ENCODE measurements around the gene CPED1.

The CPED1 gene

DNA sequence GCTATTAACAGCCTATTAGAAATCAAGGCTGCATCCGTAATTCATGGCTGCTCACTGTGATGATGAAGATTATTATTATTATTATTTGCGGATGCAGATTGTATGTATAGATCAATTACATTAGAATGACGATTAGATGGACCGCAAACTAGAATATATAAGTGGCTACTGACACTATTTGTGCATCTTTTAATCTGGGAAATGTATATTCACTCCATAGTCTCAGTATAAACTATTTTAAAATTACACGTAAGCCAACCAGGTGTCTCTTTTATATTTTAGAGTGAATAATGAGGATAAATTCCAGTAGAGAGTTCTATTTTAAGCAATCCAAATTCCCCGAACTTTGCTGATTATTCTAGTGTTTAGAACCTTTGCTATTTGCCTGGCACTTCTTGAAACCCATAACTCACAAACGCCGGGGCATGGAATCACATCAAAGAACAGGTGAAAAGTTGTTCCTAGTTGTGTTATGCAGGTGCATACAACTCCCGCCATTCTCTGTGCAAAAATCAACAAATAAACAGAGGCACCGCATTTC is 38.4 kb upstream of the CPED1 start:
- WGBS, 2 donors (ENCODE audit: extremely low coverage in 2 of 2, insufficient read length in 2 of 2, insufficient replicate concordance in 1 of 2): no CpG with 5 or more reads among the region's 10 CpGs
- H2AK5ac ChIP-seq (ENCODE audit: low read depth, low read length): no peak overlapping the region
- no peak overlapping the region for H3K23ac ChIP-seq (ENCODE audit: low read depth, low read length, poor library complexity)
- H3K27ac ChIP-seq (replicated peaks; ENCODE audit: low read length): no peak overlapping the region
- no peak overlapping the region for H4K8ac ChIP-seq (ENCODE audit: low read depth, low read length)
- H3K9ac ChIP-seq (ENCODE audit: low read depth, low read length, poor library complexity): no peak overlapping the region
- no peak overlapping the region for H2BK12ac ChIP-seq (ENCODE audit: low read length)
- peaks cover 3 to 34% of the 10 kb centered on the region in 2 donors for H3K36me3 ChIP-seq (replicated peaks in 1 of 2; ENCODE audit: control insufficient read depth in 2 of 2, insufficient read depth in 2 of 2, low read length in 2 of 2)
- H4K91ac ChIP-seq (ENCODE audit: low read depth, low read length, poor library complexity): no peak overlapping the region
- peaks cover 3% of the 10 kb centered on the region for H3K79me1 ChIP-seq (ENCODE audit: low read depth, low read length)
- no peaks in the 10 kb centered on the region for H3K9me3 ChIP-seq (replicated peaks in 1 of 2; ENCODE audit: control insufficient read depth in 2 of 2, insufficient read depth in 1 of 2, low read depth in 1 of 2, low read length in 2 of 2)
- peaks cover 3 to 6% of the 10 kb centered on the region in 2 donors for H3K4me1 ChIP-seq (ENCODE audit: control insufficient read depth in 2 of 2, insufficient read depth in 1 of 2, low read depth in 1 of 2, low read length in 2 of 2)
- no peak overlapping the region for H2BK5ac ChIP-seq (ENCODE audit: low read length)
- no peak overlapping the region for H2BK120ac ChIP-seq (ENCODE audit: low read depth, low read length)
- DNase-seq (ENCODE audit: low spot score): no peak
- no peak overlapping the region for H2BK15ac ChIP-seq (ENCODE audit: low read length)
- no peak overlapping the region for H3K4ac ChIP-seq (ENCODE audit: low read length)
- no peak overlapping the region for H3K14ac ChIP-seq (ENCODE audit: low read length)
- peak overlapping the region; percentile 47 for H3K4me2 ChIP-seq (ENCODE audit: insufficient read depth, low read length, poor library complexity, severe bottlenecking)
- H3K27me3 ChIP-seq (ENCODE audit: control insufficient read depth in 3 of 3, insufficient read depth in 3 of 3, low read depth in 1 of 3, low read length in 3 of 3): no peaks in the 10 kb centered on the region
- H2AFZ ChIP-seq (ENCODE audit: low read length): peak overlapping the region; percentile 91
- no peak overlapping the region for H3K18ac ChIP-seq (ENCODE audit: low read length)
- H3K4me3 ChIP-seq (ENCODE audit: low read length in 2 of 2): peak overlapping the region; percentile 69 to 89

DNA sequence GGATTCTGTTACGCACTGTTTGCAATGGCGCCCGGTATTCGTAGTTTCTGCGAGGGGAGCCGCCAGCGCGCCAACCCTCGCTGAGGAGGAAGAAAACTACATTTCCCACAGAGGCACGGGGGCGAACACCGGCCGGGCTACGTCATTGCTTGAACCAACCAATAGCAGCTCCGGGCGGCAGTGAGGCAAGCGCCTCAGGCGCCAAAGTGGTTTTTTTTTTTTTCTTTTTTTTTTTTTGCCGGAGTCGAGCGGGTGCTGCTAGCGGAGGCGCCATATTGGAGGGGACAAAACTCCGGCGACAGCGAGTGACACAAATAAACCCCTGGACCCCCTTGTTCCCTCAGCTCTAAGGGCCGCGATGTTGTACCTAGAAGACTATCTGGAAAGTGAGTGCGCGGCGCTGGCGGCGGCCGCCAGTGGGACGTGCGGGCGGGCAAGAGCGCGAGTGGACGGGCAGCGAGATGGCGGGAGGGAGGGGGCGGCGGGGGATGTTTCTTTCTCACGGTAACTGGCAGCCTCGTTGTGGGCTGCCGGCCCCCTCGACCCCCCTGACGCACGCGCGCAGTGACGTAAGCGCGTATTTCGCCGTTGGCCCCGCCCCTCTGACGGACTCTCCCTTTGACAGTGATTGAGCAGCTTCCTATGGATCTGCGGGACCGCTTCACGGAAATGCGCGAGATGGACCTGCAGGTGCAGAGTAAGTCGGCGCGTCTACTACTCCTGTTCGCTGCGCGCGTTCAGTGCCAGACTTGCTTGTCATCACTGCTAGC is 37.8 kb upstream of the CPED1 start, which contains the start of gene ING3:
ING3 (plus strand) TSS at position 239 of the 770 bp plus-strand sequence; CDS start at position 359, 120 bp downstream.
- Histone ChIP-seq H3K27me3 (ENCODE audit: control insufficient read depth in 3 of 3, insufficient read depth in 3 of 3, low read depth in 1 of 3, low read length in 3 of 3) (no peaks in the 10 kb centered on the region), H3K4me3 (ENCODE audit: low read length in 2 of 2) (peak within 1 kb of the TSS; percentile 69 to 89), H2AFZ (ENCODE audit: low read length) (peak within 1 kb of the TSS; percentile 97), H3K14ac (ENCODE audit: low read length) (peak within 1 kb of the TSS; percentile 99), H3K23ac (ENCODE audit: low read depth, low read length, poor library complexity) (peak within 1 kb of the TSS; percentile 94), H4K91ac (ENCODE audit: low read depth, low read length, poor library complexity) (no peak within 1 kb of the TSS), H2BK12ac (ENCODE audit: low read length) (no peak within 1 kb of the TSS), H3K27ac (replicated peaks; ENCODE audit: low read length) (peak within 1 kb of the TSS; percentile 96), H3K9ac (ENCODE audit: low read depth, low read length, poor library complexity) (peak within 1 kb of the TSS; percentile 98), H3K79me1 (ENCODE audit: low read depth, low read length) (peaks cover 3% of the 10 kb centered on the region), H3K4me1 (ENCODE audit: control insufficient read depth in 2 of 2, insufficient read depth in 1 of 2, low read depth in 1 of 2, low read length in 2 of 2) (peaks cover 3 to 6% of the 10 kb centered on the region in 2 donors), H3K36me3 (replicated peaks in 1 of 2; ENCODE audit: control insufficient read depth in 2 of 2, insufficient read depth in 2 of 2, low read length in 2 of 2) (peaks cover 3 to 41% of the 10 kb centered on the region in 2 donors), H2BK5ac (ENCODE audit: low read length) (peak within 1 kb of the TSS; percentile 91), H2AK5ac (ENCODE audit: low read depth, low read length) (no peak within 1 kb of the TSS), H4K8ac (ENCODE audit: low read depth, low read length) (peak within 1 kb of the TSS; percentile 76), H2BK15ac (ENCODE audit: low read length) (no peak within 1 kb of the TSS), H3K9me3 (replicated peaks in 1 of 2; ENCODE audit: control insufficient read depth in 2 of 2, insufficient read depth in 1 of 2, low read depth in 1 of 2, low read length in 2 of 2) (no peaks in the 10 kb centered on the region), H3K4ac (ENCODE audit: low read length) (no peak within 1 kb of the TSS), H3K18ac (ENCODE audit: low read length) (peak within 1 kb of the TSS; percentile 100), H2BK120ac (ENCODE audit: low read depth, low read length) (no peak within 1 kb of the TSS), H3K4me2 (ENCODE audit: insufficient read depth, low read length, poor library complexity, severe bottlenecking) (peak within 1 kb of the TSS; percentile 91)
- peak; percentile 95 for DNase-seq (ENCODE audit: low spot score)
- no CpG with 5 or more reads among the region's 71 CpGs for WGBS, 2 donors (ENCODE audit: extremely low coverage in 2 of 2, insufficient read length in 2 of 2, insufficient replicate concordance in 1 of 2)

GRCh38 chr7:120951309-120951699 is 37.2 kb upstream of the CPED1 start:
- H2BK120ac ChIP-seq (ENCODE audit: low read depth, low read length): no peak overlapping the region
- peaks cover 3 to 6% of the 10 kb centered on the region in 2 donors for H3K4me1 ChIP-seq (ENCODE audit: control insufficient read depth in 2 of 2, insufficient read depth in 1 of 2, low read depth in 1 of 2, low read length in 2 of 2)
- H3K9me3 ChIP-seq (replicated peaks in 1 of 2; ENCODE audit: control insufficient read depth in 2 of 2, insufficient read depth in 1 of 2, low read depth in 1 of 2, low read length in 2 of 2): no peaks in the 10 kb centered on the region
- H3K79me1 ChIP-seq (ENCODE audit: low read depth, low read length): peaks cover 3% of the 10 kb centered on the region
- no peak overlapping the region for H3K14ac ChIP-seq (ENCODE audit: low read length)
- peaks cover 3 to 46% of the 10 kb centered on the region in 2 donors for H3K36me3 ChIP-seq (replicated peaks in 1 of 2; ENCODE audit: control insufficient read depth in 2 of 2, insufficient read depth in 2 of 2, low read length in 2 of 2)
- no peak overlapping the region for H2BK12ac ChIP-seq (ENCODE audit: low read length)
- WGBS, 2 donors (ENCODE audit: extremely low coverage in 2 of 2, insufficient read length in 2 of 2, insufficient replicate concordance in 1 of 2): no CpG with 5 or more reads among the region's 8 CpGs
- H2BK15ac ChIP-seq (ENCODE audit: low read length): no peak overlapping the region
- peak overlapping the region; percentile 91 for H3K4me2 ChIP-seq (ENCODE audit: insufficient read depth, low read length, poor library complexity, severe bottlenecking)
- H3K27ac ChIP-seq (replicated peaks; ENCODE audit: low read length): no peak overlapping the region
- H3K9ac ChIP-seq (ENCODE audit: low read depth, low read length, poor library complexity): peak overlapping the region; percentile 26
- H3K27me3 ChIP-seq (ENCODE audit: control insufficient read depth in 3 of 3, insufficient read depth in 3 of 3, low read depth in 1 of 3, low read length in 3 of 3): no peaks in the 10 kb centered on the region
- H2AK5ac ChIP-seq (ENCODE audit: low read depth, low read length): no peak overlapping the region
- no peak overlapping the region for H3K4ac ChIP-seq (ENCODE audit: low read length)
- no peak overlapping the region for H4K8ac ChIP-seq (ENCODE audit: low read depth, low read length)
- H2BK5ac ChIP-seq (ENCODE audit: low read length): no peak overlapping the region
- DNase-seq (ENCODE audit: low spot score): no peak
- peak overlapping the region; percentile 94 for H3K23ac ChIP-seq (ENCODE audit: low read depth, low read length, poor library complexity)
- H3K18ac ChIP-seq (ENCODE audit: low read length): no peak overlapping the region
- H4K91ac ChIP-seq (ENCODE audit: low read depth, low read length, poor library complexity): no peak overlapping the region
- peak overlapping the region; percentile 97 for H2AFZ ChIP-seq (ENCODE audit: low read length)
- peak overlapping the region; percentile 69 to 78 for H3K4me3 ChIP-seq (ENCODE audit: low read length in 2 of 2)

DNA sequence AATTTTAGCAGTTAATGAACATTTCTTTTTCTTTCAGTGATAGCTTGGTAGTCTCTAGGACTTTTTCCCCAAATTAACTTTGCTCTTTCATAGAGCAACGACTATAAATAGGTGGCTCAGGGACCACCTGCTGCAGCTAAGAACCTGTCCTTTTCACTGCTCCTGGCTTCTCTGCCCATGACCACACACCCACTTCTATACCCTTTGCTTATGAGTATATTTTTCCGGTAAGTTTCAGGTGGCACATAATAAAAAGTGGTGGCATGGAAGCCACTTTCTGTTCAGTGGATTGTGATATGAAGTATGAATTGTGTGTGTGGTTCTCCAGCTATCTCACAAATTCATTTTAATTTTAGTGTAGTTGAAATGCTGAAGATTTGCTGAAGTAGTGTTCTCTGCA is 36.7 kb upstream of the CPED1 start:
- Histone ChIP-seq H3K27ac (replicated peaks; ENCODE audit: low read length) (no peak overlapping the region), H2BK12ac (ENCODE audit: low read length) (no peak overlapping the region), H2BK120ac (ENCODE audit: low read depth, low read length) (no peak overlapping the region), H2AK5ac (ENCODE audit: low read depth, low read length) (no peak overlapping the region), H3K9me3 (replicated peaks in 1 of 2; ENCODE audit: control insufficient read depth in 2 of 2, insufficient read depth in 1 of 2, low read depth in 1 of 2, low read length in 2 of 2) (no peaks in the 10 kb centered on the region), H3K4me3 (ENCODE audit: low read length in 2 of 2) (peak overlapping the region in 1 of 2 donors; percentile 69), H3K4me2 (ENCODE audit: insufficient read depth, low read length, poor library complexity, severe bottlenecking) (no peak overlapping the region), H2BK15ac (ENCODE audit: low read length) (no peak overlapping the region), H3K4ac (ENCODE audit: low read length) (no peak overlapping the region), H2BK5ac (ENCODE audit: low read length) (no peak overlapping the region), H3K4me1 (ENCODE audit: control insufficient read depth in 2 of 2, insufficient read depth in 1 of 2, low read depth in 1 of 2, low read length in 2 of 2) (peaks cover 3 to 6% of the 10 kb centered on the region in 2 donors), H3K27me3 (ENCODE audit: control insufficient read depth in 3 of 3, insufficient read depth in 3 of 3, low read depth in 1 of 3, low read length in 3 of 3) (no peaks in the 10 kb centered on the region), H3K79me1 (ENCODE audit: low read depth, low read length) (peaks cover 3% of the 10 kb centered on the region), H2AFZ (ENCODE audit: low read length) (no peak overlapping the region), H4K8ac (ENCODE audit: low read depth, low read length) (no peak overlapping the region), H3K14ac (ENCODE audit: low read length) (no peak overlapping the region), H3K36me3 (replicated peaks in 1 of 2; ENCODE audit: control insufficient read depth in 2 of 2, insufficient read depth in 2 of 2, low read length in 2 of 2) (peaks cover 3 to 52% of the 10 kb centered on the region in 2 donors), H3K9ac (ENCODE audit: low read depth, low read length, poor library complexity) (no peak overlapping the region), H3K23ac (ENCODE audit: low read depth, low read length, poor library complexity) (no peak overlapping the region), H3K18ac (ENCODE audit: low read length) (no peak overlapping the region), H4K91ac (ENCODE audit: low read depth, low read length, poor library complexity) (no peak overlapping the region)
- no CpG with 5 or more reads among the region's 2 CpGs for WGBS, 2 donors (ENCODE audit: extremely low coverage in 2 of 2, insufficient read length in 2 of 2, insufficient replicate concordance in 1 of 2)
- no peak for DNase-seq (ENCODE audit: low spot score)
